PC-3 (cell line): ENCODE data around the gene ATP23.

Experiments used
- EZH2 ChIP-seq: fragments of 300-600 bp; sonication (generic); IDR thresholded peaks from one replicate; pipeline ENCODE4 v1.6.1; 2017; ENCODE audit warnings: antibody characterized with exemption, mild to moderate bottlenecking, low read length; ENCODE audit not compliant: unreplicated experiment
- EZH2phosphoT487 ChIP-seq: fragments of 300-600 bp; sonication (generic); IDR thresholded peaks from 2 replicates; pipeline ENCODE4 v1.6.1; 2018; ENCODE audit warnings: mild to moderate bottlenecking, antibody characterized with exemption, low read length, borderline replicate concordance
- TF ChIP-seq, protein P1 (sequence below): fragments of 300-600 bp; sonication (generic); conservative IDR thresholded peaks from 2 replicates; pipeline ENCODE4 v1.5.1; 2017; ENCODE audit warnings: antibody characterized with exemption, low read depth, mild to moderate bottlenecking, low read length

DNA sequence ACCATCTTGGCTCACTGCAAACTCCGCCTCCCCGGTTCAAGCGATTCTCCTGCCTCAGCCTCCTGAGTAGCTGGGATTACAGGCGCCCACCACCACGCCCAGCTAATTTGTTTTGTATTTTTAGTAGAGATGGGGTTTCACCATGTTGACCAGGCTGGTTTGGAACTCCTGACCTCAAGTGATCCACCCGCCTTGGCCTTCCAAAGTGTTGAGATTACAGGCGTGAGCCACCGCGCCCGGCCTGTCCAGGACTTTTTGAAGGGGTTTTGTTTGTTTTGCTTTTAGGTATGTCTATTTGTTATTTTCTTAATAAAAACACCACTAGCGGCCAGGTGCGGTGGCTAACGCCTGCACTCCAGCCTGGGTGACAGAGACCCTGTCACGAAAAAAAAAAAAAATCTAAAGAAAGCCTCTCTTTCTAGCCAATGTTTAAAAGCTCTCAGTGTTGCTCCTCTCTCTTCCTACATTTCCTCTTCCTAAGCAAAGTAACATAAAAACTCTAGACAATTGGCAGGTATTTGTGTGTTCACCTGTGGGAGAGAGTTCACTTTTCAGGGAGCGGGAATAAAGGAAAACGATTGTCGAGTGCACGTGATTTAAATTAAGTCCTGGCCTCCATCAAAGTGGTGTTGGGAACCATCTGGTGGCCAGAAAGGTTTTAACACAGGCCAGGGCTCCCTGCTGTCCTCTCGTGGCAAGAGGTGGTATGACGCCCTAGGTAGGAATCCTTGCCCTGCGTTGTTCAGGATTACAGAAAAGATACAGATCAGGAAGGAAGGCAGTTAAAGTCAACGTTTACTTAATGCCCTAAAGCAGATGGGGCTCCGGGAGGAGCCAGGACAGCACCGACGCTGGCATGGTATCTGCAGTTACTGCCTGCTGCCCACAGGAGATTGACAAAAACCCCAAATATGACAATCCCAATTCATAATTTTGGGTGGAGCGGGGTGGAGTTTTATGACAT lies 36.2 kb upstream of the ATP23 start:
- TF ChIP-seq, protein P1, sequence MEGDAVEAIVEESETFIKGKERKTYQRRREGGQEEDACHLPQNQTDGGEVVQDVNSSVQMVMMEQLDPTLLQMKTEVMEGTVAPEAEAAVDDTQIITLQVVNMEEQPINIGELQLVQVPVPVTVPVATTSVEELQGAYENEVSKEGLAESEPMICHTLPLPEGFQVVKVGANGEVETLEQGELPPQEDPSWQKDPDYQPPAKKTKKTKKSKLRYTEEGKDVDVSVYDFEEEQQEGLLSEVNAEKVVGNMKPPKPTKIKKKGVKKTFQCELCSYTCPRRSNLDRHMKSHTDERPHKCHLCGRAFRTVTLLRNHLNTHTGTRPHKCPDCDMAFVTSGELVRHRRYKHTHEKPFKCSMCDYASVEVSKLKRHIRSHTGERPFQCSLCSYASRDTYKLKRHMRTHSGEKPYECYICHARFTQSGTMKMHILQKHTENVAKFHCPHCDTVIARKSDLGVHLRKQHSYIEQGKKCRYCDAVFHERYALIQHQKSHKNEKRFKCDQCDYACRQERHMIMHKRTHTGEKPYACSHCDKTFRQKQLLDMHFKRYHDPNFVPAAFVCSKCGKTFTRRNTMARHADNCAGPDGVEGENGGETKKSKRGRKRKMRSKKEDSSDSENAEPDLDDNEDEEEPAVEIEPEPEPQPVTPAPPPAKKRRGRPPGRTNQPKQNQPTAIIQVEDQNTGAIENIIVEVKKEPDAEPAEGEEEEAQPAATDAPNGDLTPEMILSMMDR: peak; percentile 100
- TF ChIP-seq EZH2phosphoT487 (no peak), EZH2 (no peak)
